SIG-M5 (cell line): ENCODE measurements around the gene AAGAB.
"Not testable (repeated sequence)": the region's sequence is repeated elsewhere in the genome, so short reads cannot be mapped to it uniquely, and the experiment has no call there.

Experiments used
- DNase-seq: peaks from one replicate; lab custom pipeline; 2025; lab: John Stamatoyannopoulos, UW

The AAGAB gene

DNA sequence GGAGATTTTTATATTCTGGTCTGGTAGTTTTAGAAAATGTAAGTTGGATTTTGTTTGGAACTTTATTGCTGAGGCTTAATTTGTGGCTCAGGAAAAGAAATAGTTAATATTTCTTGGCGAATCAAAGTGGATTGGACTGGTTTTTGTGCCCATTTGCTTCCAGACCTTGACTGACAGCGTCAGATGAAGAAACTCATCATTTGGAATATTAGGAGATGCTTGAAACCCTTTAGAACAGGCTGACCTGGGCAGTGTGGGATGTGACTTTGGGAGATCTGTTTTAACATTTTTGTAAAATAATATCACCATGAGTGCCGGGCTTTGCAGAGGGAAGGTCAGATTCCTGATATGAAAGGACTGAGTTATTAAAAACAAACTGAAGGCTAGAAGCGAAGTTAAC lies 83.0 kb downstream of the AAGAB start:
- DNase-seq: no peak

DNA sequence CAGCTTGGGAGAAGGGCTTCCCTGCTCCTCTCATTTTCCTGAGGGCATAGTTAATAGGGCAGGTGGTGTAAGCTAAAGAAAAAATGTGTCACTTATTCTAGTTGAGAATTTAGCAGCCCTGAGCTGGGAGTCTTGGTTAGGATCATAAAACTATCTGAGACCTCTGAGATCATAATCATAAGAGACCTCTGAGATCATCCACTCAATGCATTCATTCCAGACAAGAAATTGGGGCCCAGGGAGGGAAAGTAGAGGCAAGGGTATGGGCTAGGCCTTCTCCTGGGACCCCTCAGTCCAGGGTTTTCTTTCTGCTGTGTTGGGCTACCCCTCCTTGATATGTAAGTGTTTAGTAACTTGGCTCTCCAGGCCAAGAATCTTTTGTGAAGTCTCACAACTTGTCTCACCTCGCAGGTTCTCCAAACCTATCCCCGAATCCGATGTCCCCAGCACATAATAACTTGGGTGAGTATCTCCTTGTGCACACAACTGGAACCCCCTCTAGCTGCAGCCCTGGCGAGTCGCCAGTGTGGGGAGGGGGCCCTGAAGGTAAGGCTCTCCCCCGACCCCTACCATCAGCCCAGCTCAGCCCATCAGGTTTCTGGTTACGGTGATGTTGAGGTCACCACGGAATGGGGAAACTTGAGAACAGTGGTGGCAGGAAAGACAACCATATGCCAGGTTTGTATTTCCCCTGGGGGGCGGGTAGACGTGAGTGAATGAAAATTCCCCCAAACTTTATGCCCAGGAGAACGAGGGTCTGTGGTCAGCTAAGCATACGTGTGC lies 84.1 kb downstream of the AAGAB start:
- no peak for DNase-seq

DNA sequence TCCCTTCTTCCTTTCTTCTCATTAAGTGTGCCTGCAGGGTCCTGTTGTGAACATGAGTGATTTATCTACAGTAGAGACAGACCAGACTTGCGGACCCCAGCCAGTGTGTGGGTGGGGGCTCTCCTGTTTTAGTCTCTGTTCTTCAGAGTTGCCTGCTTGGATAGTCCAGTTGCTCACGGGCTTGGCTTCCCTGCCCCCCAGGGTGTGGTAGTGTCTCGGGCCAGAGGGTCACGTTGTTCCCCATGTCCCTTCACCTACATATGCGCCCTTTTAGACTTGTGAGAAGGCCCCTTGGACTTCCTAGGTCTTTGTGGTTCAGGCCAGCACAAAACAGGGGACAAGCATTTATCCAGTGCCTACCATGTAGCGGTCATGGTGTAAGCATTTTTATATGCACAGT lies 85.8 kb downstream of the AAGAB start:
- DNase-seq: no peak

DNA sequence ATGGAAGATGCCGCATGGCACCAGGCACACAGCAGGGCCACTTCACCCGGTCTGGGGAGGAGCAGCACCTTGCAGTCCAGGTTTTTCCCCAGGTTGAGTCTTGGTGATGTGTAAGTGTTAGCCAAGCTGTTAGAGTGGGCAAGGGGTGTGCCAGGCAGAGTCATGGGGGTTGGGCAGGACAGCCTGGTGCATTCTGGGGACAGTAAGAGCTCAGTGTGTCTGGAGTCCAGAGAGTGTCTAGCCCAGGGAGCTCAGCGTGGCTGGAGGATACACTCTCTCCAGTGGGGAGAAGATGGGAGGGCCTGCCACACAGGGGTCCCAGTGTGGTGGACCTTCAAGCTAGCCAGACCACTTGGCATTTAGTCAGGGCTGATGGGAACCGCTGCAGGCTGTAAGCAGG lies 87.4 kb downstream of the AAGAB start:
- no peak for DNase-seq

DNA sequence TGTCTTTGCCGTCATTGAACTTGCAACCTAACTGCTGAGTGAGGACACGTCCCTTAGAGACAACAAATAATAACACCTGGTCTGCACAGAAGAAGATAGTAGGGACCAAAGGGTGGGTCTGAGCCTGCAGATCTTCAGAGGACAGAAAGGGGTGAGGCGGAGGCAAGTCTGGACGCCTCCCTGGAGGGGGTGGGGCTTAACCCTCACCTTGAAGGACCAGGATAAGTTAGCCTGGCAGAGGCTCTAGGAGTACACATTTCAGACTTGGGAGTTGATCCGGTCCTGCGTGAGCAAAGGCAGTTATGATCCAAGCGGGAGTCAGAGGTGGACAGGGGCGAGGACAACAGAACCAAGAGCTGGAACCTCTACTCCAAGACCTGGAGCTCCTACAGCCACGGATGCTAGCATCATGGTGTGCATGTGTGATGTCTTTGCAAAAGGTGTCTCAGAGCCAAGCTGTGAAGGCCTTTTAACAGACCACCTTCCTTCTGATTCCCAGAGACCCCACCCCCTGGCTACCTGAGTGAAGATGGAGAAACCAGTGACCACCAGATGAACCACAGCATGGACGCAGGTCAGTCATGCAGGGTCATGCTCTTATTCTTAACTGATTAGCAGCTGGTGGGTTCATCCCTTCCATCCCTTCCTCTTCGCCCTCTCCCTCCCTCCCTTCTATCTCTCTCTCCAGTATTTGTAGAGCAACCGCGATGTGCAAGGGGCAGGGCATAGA lies 88.0 kb downstream of the AAGAB start:
- DNase-seq: no peak

DNA sequence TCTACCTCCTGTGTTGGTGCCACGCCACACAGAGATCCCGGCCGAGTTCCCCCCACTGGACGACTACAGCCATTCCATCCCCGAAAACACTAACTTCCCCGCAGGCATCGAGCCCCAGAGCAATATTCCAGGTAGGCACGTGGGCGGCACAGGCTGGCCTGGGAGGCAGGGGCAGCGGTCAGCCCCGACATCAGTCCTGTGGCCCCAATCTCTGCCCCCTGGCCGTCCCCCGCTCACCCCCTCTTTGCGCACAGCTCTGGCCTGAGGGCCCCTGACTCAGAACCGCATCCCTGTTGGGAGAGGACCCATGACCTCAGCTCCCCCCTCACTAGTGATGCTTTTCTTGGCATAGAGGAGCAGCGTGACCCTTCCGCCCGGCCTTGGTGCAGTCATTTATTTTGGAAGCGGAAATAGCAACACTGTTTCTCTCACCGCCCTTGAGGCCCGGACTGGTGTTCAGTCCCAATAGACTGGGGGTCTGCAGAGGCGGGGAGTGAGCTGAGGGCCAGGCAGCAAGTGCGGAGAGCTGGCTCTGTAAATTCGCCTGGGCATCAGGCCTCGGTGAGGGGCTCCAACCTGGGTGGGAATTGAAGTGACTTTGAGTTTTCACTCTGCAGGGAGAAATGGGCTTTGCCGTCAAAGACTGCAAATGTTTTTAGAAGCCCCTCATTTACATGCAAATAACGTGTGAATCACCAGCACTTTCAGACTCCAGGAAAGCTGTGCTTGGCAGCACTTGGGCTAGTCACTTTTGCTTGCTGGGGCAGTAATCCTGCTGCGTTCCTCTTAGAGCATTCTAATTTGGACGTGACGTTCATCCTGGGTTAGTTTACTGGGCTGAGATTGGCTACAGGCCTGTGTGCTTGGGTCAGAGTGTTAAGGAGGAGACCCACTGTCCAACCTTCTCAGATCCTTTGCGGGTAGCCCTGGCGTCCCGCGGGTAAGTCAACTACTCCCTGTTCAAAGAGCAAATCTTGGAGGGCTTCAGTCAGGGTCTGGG lies 88.9 kb downstream of the AAGAB start:
- no peak for DNase-seq

DNA sequence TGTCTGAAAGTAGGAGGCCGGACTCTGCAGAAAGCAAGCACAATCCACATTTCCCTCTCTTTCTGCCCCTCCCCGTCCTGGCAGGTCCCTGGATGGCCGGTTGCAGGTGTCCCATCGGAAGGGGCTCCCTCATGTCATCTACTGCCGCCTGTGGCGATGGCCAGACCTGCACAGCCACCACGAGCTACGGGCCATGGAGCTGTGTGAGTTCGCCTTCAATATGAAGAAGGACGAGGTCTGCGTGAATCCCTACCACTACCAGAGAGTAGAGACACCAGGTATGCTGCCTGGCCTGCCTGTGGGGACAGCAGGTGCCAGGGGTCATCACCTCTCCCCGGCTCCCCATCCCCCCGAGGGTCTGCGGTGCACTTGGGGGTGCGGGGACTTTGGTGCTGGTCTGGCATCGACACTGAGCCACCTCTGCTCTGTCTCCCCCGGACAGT lies 89.6 kb downstream of the AAGAB start:
- no peak for DNase-seq

DNA sequence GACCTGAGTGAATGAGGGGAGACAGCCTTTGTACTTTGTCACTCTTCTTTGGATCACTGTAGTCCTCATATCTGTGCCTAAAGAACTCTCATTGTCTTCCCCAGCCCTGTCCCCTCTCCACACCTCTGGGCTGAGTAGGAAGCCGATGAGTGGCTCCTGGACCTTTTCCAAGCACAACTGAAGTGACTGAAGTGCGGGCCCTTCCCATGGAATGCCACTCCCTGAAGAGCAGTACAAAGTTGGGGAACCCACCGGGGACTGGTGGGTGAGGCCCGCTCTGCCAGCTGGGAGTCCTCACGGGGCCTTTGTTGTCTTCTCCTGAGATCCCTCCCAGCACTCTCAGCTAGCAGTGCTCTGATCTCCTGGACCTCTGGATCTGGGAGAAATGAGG lies 90.1 kb downstream of the AAGAB start:
- DNase-seq: no peak

DNA sequence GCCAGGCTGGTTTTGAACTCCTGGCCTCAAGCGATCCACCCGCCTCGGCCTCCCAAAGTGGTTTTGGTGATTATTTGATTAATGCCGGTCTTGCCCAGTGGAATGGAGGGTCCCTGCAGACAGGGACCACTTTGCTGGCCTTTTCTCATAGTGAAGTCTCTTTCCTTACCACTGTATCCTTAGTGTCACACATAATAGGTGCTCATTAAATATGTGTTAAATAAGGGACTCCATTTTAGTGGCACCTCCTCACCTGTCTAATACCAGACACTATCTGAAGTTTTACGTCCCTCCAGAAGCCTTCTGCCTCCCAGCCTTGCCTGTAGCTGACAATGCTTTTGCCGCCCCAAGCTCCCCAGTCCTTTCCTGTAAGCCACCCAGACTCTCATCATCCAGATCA lies 91.3 kb downstream of the AAGAB start:
- no peak for DNase-seq

DNA sequence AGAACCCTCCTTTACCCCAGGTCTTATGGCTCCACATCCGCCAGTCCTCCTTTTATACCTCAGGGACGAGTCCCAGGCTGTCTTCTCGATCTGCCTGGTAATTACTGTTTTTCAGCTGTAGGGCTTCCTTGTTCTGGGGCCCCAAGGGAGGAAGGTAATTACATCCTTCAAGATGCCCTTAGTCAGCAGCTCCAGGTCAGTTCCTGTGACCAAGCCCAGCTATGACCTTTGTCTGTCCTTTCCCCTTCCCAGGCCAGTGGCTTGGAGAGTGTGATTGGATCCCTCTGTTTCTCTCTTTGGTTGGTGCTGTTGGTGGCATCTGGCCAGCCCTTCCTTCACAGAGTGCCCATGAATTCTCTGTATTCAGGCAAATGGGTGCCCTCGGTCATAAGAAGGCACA lies 92.6 kb downstream of the AAGAB start:
- DNase-seq: no peak

DNA sequence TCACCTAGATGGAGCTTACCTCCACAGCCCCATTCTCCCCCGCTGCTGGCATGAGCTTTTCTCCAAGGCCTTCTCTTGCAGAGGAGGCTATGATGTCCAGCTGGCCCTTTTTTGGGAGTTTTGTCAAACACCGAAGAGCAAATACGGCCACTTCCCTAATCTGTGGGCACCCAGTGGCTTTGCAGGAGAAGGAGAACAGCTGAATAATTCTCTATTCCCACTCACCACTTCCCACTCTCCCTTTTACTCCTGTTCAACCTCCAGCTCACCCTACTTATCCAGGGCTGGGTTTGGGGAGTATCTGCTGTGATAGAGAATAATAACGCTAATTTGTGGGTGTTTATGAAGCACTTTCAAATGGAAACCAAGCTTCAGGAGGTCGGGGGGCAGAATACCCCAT lies 93.0 kb downstream of the AAGAB start:
- DNase-seq: no peak

DNA sequence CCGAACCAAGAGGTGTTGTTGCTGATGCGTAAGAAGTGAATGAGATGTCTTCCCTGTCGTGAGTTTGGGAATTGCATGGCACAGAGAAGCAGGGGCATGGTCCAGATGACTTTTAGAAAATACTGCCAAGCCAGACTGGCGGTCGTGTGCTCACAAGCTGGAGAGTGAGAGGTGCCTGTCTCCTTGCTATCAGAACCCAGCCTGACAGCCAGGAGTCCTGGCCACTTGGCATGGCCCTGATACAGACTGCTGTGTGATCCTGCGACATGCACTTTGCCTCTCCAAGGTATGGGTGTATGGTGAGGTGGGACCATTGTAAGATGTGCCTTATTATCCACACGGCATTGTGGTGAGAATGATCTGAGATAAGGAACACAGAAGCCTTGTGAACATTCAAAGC lies 96.1 kb downstream of the AAGAB start:
- no peak for DNase-seq

DNA sequence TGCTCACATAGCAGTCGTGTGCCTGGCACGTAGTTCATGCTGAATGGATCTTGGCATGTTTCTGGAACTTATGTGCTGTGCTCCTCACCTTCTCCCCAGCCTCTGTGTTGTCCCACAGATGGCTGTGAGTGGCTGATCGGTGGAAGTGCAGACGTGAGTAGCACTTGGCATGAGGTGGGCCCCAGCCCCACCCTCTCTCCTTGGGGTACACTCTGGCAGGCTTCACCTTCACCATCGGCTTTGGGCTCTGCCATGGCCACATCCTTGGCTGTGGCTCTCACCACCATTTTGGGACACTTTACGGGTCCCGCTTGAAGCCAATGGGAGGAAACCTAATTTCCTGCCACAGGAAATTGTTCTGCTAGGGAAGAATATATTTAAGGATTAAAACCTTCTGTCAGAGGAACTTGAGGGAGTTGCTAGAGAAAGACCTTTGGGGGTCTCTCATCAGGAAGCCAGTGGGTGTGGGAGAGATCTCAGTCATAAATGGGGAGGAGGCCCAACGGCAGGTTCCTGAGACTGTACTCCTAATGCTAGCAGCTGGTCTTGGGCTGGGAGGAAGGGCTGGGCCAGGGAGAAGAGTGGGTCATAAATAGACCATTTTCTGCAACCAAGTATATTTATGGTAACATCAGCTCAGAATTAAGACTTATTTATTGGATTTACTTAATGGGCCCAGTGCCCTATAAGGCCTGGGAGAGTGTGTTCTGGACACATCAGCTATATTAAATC lies 96.8 kb downstream of the AAGAB start:
- DNase-seq: no peak

DNA sequence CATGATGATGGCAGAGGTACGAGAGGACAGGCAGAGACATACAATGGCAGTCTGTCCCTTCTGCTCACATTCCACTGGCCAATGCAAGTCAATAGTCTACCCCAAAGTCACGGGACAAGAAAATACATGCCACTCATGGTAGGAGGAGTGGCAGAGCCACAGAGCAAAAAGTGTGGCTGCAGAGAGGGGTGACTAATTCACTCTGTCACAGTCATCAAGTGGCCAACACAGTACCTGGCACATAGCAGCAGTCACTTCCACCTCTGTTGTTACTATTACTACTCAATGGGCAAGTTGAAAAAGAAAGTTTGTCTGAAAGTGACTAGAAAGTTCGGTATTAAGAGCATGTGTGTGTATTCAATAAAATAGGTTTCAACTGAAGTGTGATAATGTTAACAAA lies 97.6 kb downstream of the AAGAB start:
- no peak for DNase-seq

DNA sequence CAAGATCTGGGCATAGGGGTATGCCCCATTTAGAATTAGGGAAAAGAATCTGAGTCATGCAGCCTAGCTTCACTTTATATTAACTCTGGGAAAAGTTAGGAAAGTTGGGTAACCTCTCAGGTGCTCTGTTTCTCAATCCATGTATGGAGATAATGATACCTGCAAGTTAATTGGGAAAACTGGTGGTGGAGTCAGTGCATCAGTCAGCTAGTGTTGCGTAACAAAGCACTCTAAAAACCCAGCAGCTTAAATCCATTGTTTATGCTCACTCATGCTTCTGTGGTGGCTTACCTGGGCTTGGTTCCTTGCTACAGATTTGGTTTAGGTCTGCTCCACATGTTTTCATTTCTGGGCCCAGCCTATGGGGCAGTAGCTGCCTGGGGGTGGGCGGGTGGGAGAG lies 98.0 kb downstream of the AAGAB start:
- no peak for DNase-seq

DNA sequence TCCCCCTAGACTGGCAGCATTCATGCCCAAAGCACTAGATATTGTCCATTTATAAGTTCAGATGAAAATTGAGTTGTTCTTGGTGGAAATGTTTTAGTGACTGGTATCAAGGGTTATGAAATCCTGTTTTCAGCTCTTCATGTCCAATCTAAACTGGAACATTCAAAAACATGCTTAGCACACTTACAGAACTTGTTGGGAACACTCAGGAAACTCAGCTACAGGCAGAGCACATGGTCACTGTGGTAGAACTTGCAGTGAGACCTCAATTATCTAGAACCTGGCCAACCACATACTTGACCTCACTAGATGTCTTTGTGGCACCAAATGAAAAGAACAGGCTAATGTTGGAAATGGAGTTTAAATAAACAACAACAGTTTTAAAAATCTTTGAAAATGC lies 100.2 kb downstream of the AAGAB start:
- no peak for DNase-seq

DNA sequence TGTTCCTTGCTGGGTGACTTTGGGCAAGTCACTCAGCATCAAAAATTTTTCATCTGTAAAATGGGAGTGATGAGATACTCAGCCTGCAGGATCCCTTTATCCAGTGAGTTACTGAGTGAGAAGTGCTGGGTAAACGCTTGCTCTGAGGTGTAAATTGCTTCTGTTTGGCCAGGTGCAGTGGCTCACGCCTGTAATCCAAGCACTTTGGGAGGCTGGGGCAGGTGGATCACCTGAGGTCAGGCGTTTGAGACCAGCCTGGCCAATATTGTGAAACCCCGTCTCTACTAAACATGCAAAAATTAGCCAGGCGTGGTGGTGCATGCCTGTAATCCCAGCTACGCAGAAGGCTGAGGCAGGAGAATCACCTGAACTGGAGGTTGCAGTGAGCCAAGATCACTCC lies 101.4 kb downstream of the AAGAB start:
- DNase-seq: not testable (repeated sequence)

DNA sequence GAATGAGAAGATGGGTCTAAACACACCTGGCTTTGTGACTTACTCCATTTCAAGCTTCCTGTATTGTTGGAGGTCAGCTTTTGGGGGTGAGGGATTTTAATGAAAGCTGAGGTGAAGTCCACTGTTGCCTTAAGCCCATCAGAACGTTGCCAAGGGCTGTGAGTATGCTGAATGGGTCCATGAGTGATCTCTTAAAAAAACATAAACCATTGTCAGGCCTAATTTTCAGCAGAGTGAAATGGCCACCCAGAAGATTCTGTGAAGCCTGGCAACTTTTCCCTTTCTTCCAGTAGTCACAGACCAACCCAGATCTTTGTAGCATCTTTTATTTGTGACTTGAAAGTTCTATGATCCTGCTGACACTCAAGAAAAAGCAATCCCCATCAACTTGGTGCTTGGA lies 102.0 kb downstream of the AAGAB start:
- no peak for DNase-seq
